Sigmoid colon (tissue), 4 donors: ENCODE results near the gene AFDN.

Experiments used
- EP300 ChIP-seq, 4 donors: sonication (generic); formaldehyde crosslinking; IDR thresholded peaks; one replicate each; pipeline ENCODE4 v1.6.1; 2017; ENCODE audit warnings: antibody characterized with exemption in 4 of 4
- POLR2A ChIP-seq, 2 donors: fragments of 450-650 bp; IDR thresholded peaks; one replicate each; pipeline ENCODE4 v1.6.1; 2016; ENCODE audit warnings: antibody characterized with exemption in 2 of 2, mild to moderate bottlenecking in 2 of 2, moderate library complexity in 2 of 2
- TF ChIP-seq, protein P1 (sequence below), 4 experiments: fragments of 450-650 bp in 3 of 4; fragments of 200-600 bp in 1 of 4; IDR thresholded peaks; one replicate each; pipeline ENCODE4 v1.5.1; 2016 to 2019; ENCODE audit warnings: antibody characterized with exemption in 4 of 4, mild to moderate bottlenecking in 3 of 4, moderate library complexity in 2 of 4

DNA sequence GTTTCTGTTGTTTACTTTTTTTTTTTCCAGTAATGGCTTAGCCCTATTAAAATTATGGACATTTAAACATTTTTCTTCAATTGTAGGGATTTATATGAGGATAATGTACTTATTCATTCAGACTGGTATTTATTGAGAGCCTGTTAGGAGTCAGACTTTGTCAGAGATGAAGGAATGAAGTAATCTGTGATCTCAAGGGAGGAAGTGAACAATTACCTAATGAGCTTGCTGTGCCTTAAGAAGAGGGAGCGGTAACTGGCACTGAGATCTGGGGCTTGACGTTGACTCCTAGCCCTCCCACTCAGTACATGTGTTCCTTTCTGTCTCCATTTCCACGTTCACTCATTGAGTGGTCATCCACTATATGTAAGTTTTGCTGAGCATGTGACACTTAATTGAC, 12.6 kb downstream of the AFDN start:
- TF ChIP-seq, protein P1, sequence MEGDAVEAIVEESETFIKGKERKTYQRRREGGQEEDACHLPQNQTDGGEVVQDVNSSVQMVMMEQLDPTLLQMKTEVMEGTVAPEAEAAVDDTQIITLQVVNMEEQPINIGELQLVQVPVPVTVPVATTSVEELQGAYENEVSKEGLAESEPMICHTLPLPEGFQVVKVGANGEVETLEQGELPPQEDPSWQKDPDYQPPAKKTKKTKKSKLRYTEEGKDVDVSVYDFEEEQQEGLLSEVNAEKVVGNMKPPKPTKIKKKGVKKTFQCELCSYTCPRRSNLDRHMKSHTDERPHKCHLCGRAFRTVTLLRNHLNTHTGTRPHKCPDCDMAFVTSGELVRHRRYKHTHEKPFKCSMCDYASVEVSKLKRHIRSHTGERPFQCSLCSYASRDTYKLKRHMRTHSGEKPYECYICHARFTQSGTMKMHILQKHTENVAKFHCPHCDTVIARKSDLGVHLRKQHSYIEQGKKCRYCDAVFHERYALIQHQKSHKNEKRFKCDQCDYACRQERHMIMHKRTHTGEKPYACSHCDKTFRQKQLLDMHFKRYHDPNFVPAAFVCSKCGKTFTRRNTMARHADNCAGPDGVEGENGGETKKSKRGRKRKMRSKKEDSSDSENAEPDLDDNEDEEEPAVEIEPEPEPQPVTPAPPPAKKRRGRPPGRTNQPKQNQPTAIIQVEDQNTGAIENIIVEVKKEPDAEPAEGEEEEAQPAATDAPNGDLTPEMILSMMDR (IDR thresholded peaks at IDR 0.05): no peak
- no peak for TF ChIP-seq EP300 (IDR thresholded peaks at IDR 0.05)
- no peak for TF ChIP-seq POLR2A (IDR thresholded peaks at IDR 0.05)
